HepG2 (cell line): Measurements from ENCODE around the gene INTS1. TPM values are rescaled to one million over a fixed set of nuclear protein-coding genes. Genes with fewer than 3 reads are reported as not detected.

Experiments
- ARID3A ChIP-seq: IDR thresholded peaks from 2 replicates; pipeline ENCODE4 v1.6.1; 2012; ENCODE audit warnings: low read depth, low read length, improper control_type of control experiment
- E2F1 ChIP-seq: sonication (generic); formaldehyde crosslinking; IDR thresholded peaks from 2 replicates; pipeline ENCODE4 v1.5.0; 2020; ENCODE audit warnings: missing genetic modification reagents
- EZH2 ChIP-seq: conservative IDR thresholded peaks from 2 replicates; pipeline ENCODE4 v1.6.1; 2012; ENCODE audit warnings: mild to moderate bottlenecking, low read depth, low read length, moderate library complexity
- FOSL2 ChIP-seq: sonication (generic); formaldehyde crosslinking; IDR thresholded peaks from 2 replicates; pipeline ENCODE4 v1.4.0; 2020; ENCODE audit warnings: missing genetic modification reagents
- KIAA2018 ChIP-seq: sonication (generic); formaldehyde crosslinking; IDR thresholded peaks from 2 replicates; pipeline ENCODE4 v1.5.0; 2020; ENCODE audit warnings: mild to moderate bottlenecking, missing genetic modification reagents, borderline replicate concordance
- NFKB2 ChIP-seq: sonication (generic); formaldehyde crosslinking; IDR thresholded peaks from 2 replicates; pipeline ENCODE4 v1.4.0; 2020; ENCODE audit warnings: missing genetic modification reagents, borderline replicate concordance
- NKX3-1 ChIP-seq: sonication (generic); formaldehyde crosslinking; IDR thresholded peaks from 2 replicates; pipeline ENCODE4 v1.5.0; 2020; ENCODE audit warnings: missing genetic modification reagents
- NR2F1 ChIP-seq, 2 experiments: fragments of 450-650 bp in 1 of 2; formaldehyde crosslinking in 1 of 2; IDR thresholded peaks; 2 replicates each; pipeline versions ENCODE4 v1.5.0 to v1.6.1; 2016 to 2020; ENCODE audit warnings: mild to moderate bottlenecking in 1 of 2, missing compliant biosample characterization in 1 of 2, missing genetic modification reagents in 1 of 2, moderate library complexity in 1 of 2
- SALL1 ChIP-seq: sonication (generic); formaldehyde crosslinking; IDR thresholded peaks from 2 replicates; pipeline ENCODE4 v1.8.0; 2022; ENCODE audit warnings: mild to moderate bottlenecking, missing genetic modification reagents
- ZBTB26 ChIP-seq: IDR thresholded peaks from 2 replicates; pipeline ENCODE4 v1.6.1; 2016; ENCODE audit warnings: missing compliant biosample characterization, missing genetic modification reagents, borderline replicate concordance
- ZNF543 ChIP-seq: sonication (generic); formaldehyde crosslinking; IDR thresholded peaks from 2 replicates; pipeline ENCODE4 v1.4.0; 2020; ENCODE audit warnings: mild to moderate bottlenecking, missing genetic modification reagents
- ZNF549 ChIP-seq: sonication (generic); formaldehyde crosslinking; IDR thresholded peaks from 2 replicates; pipeline ENCODE4 v1.5.0; 2020; ENCODE audit warnings: missing genetic modification reagents
- polyA plus RNA-seq, 8 experiments: library from polyadenylated mRNA; depleted of rRNA in 3 of 8; stranded (reverse) in 7 of 8; unstranded in 1 of 8; fragments of >200 nt; fragmentation: Illumina TruSeq in 4 of 8; extraction: Trizol in 4 of 8; gene quantifications; 2 replicates each; pipeline versions ENCODE4 v1.2.1 to v1.2.3, GENCODE V29; 2011 to 2016; ENCODE audit warnings: low read depth in 4 of 8, missing spikeins in 1 of 8, mixed read lengths in 1 of 8; ENCODE audit not compliant: insufficient read depth in 1 of 8
- total RNA-seq, 5 experiments: library from RNA; depleted of rRNA; stranded (reverse); fragments of >200 nt; fragmentation: Illumina TruSeq; extraction: Trizol; gene quantifications; 2 replicates each; pipeline ENCODE4 v1.2.3, GENCODE V29; 2016; ENCODE audit warnings: low read depth in 1 of 5

INTS1 gene
- total and polyA plus RNA-seq, 2 of the 13 experiments (the other 11 are each of a cell fraction or from before 2014, with no cell fraction given), result 13.7 to 29.0 TPM

GRCh38 chr7:1466524-1467271, 37.5 kb downstream of the INTS1 start (continued):
- no peak for TF ChIP-seq ZNF549 (CRISPR knock-in tag)
- TF ChIP-seq ZBTB26 (CRISPR knock-in tag), result no peak
- no peak for TF ChIP-seq ZNF543 (CRISPR knock-in tag)
- no peak for TF ChIP-seq KIAA2018
- TF ChIP-seq ARID3A, result no peak
- TF ChIP-seq NR2F1 (CRISPR knock-in tag; IDR thresholded peaks at IDR 0.05), result no peak
- peak; percentile 55; the same call in 1 of the 2 replicates for TF ChIP-seq NFKB2 (CRISPR knock-in tag)
- TF ChIP-seq FOSL2, result peak; percentile 47
- no peak for TF ChIP-seq E2F1 (CRISPR knock-in tag)
- no peak; the same call in 1 of the 2 replicates for TF ChIP-seq SALL1
- no peak for TF ChIP-seq EZH2
- TF ChIP-seq NKX3-1 (CRISPR knock-in tag), result no peak
